ENCODE results near the gene ZNF490.

ZNF490 gene

DNA sequence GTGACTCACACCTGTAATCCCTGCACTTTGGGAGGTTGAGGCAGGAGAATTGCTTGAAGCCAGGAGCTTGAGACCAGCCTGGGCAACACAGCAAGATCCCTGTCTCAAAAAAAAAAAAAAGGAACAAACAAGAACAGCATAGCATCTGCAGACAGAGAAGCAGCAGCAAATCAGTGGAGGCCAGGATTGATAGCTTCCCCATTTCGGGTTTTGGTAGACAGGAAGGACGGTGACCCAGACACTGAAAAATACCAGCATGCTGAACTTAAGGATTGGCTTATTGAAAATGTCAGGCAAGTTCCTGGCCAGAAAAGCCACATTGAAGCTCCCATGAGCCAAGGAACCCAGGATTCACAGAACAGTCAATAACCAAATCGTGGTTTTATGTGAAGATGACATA, 3.0 kb downstream of the ZNF490 start:
- no peak for TF ChIP-seq CTCF (IDR thresholded peaks at IDR 0.05)

DNA sequence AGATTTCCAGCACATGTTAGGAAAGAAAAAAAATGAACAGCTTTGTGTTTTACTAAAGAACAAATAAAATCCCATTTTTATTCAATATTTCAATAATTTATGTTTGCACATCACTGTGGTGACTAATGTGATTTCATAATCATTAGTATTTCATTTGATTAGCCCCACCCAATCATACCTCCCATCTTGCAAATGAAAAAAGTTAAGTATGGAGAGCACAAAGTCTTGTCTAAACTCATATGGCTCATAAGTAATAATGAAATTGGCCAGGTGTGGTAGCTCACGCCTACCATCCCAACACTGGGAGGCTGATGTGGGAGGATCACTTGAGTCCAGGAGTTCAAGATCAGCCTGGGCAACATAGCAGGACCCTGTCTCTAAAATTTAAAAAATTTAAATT, 3.8 kb downstream of the ZNF490 start:
- TF ChIP-seq CTCF (IDR thresholded peaks at IDR 0.05), result no peak

- no peak for TF ChIP-seq CTCF (IDR thresholded peaks at IDR 0.05)
These were observed 6.9 kb downstream of the ZNF490 start for GRCh38 chr19:12603714-12604113.

DNA sequence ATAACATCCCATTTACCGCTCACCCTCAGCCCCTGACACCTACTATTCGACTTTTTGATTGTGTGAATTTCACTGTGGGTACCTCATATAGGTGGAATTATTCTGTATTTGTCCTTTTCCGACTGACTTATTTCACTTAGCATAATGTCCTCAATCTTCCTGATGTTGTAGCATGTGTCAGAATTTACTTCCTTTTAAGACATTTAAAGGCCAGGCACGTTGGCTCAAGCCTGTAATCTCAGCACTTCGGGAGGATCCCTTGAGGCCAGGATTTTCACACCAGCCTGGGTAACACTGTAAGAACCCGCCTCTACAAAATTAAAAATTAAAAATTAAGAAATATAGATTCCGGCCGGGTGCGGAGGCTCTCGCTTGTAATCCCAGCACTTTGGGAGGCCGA, 13.0 kb downstream of the ZNF490 start:
- no peak for TF ChIP-seq CTCF (IDR thresholded peaks at IDR 0.05)

GRCh38 chr19:12596927-12597548, 13.6 kb downstream of the ZNF490 start:
- no peak for TF ChIP-seq CTCF (IDR thresholded peaks at IDR 0.05)

DNA sequence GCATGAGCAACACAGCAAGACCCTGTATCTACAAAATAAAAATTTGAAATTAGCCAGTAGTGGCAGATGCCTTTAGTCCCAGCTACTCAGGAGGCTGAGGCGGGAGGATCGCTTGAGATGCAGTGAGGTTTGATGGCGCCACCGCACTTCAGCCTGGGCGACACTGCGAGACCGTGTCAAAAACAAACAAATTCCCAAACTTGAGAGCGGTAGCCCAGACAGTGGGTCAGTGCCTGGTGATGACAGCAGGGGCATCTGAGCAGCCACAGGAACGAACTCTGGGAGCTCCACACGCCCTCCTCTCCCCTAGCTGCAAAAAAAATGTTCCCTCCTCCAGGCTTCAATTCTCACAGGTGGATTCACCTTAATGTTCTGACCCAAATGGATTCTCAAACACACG, 14.1 kb downstream of the ZNF490 start:
- TF ChIP-seq CTCF (IDR thresholded peaks at IDR 0.05), result no peak

GRCh38 chr19:12581100-12581499, 29.5 kb downstream of the ZNF490 start:
- TF ChIP-seq CTCF (IDR thresholded peaks at IDR 0.05), result no peak

DNA sequence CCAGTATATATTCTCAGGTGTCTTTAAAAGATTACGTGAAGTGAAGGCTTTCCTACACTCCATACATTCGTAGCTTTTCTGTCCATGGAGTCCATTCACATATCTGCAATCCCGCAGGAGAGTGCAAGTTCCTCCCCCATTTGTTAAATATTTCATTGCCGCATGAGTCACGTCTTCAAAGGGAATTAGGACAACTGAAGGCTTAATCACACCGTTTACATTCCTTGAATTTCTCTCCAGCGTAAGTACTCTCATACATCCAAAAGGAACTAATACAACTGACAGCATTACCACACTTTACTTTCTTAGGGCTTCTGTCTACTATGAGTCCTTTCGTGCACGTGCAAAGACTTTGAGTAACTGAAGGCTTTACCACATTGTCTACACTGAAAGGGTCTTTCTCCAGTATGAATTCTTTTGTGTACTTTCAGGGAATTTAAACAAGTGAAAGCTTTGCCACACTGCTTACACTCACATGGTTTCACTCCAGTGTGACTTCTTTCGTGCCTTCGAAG, 30.4 kb downstream of the ZNF490 start:
- TF ChIP-seq CTCF (IDR thresholded peaks at IDR 0.05), result no peak
